Activated T-helper 1 cell treated with anti-CD3 and anti-CD28 coated beads, Interleukin-12 subunit alpha, Interleukin-12 subunit beta, Interleukin-2, Interleukin-4 antibody, amounts not matched to agents 30 ng/mL and 10 ng/mL and 1 ng/mL, durations not matched to agents 14 hours and 24 hours and 36 hours (primary cell): ENCODE data around the gene KRTAP5-6. TPM values are rescaled to one million over a fixed set of nuclear protein-coding genes. Genes with fewer than 3 reads are reported as not detected.

Source experiments
- total RNA-seq: library from RNA; stranded (reverse); gene quantifications from 2 replicates; pipeline ENCODE4 v1.2.3, GENCODE V29; 2022

KRTAP5-6 gene
- total RNA-seq, 1 donor from 2014 or later: not detected

Other genes with a start within 250 kb of the KRTAP5-6 start
- 22.6 and 27.5 TPM in 2 replicates for gene MOB2, start 210.4 kb upstream of the KRTAP5-6 start, total RNA-seq
- 2.3 and 2.4 TPM in 2 replicates for gene DUSP8, start 124.9 kb upstream of the KRTAP5-6 start, total RNA-seq
- gene KRTAP5-1, start 111.9 kb upstream of the KRTAP5-6 start, total RNA-seq: not detected in 2 replicates
- gene KRTAP5-2, start 98.9 kb upstream of the KRTAP5-6 start, total RNA-seq: not detected in 2 replicates
- not detected in 2 replicates for gene KRTAP5-3, start 88.7 kb upstream of the KRTAP5-6 start, total RNA-seq
- not detected in 2 replicates for gene KRTAP5-4, start 75.1 kb upstream of the KRTAP5-6 start, total RNA-seq
- gene KRTAP5-5, start 67.4 kb upstream of the KRTAP5-6 start, total RNA-seq: not detected in 2 replicates
- gene IFITM10, start 53.4 kb downstream of the KRTAP5-6 start, total RNA-seq: 0.32 and 0.52 TPM in 2 replicates
- gene CTSD, start 66.7 kb downstream of the KRTAP5-6 start, total RNA-seq: 84.2 and 92.1 TPM in 2 replicates
- not detected in 2 replicates for gene SYT8, start 137.8 kb downstream of the KRTAP5-6 start, total RNA-seq
- gene TNNI2, start 141.8 kb downstream of the KRTAP5-6 start, total RNA-seq: not detected in 2 replicates
- gene LSP1, start 155.9 kb downstream of the KRTAP5-6 start, total RNA-seq: 257 and 262 TPM in 2 replicates
- 0.05 TPM in 1 of 2 replicates, not detected in the other for gene PRR33, start 194.7 kb downstream of the KRTAP5-6 start, total RNA-seq
- 0.64 and 0.70 TPM in 2 replicates for gene TNNT3, start 222.5 kb downstream of the KRTAP5-6 start, total RNA-seq